GM18519 (cell line): Measurements from ENCODE around the gene FKBP8.
A peak's percentile ranks its signal among the peaks of the same experiment; 100 is the strongest.
"Not testable (repeated sequence)": the region's sequence is repeated elsewhere in the genome, so short reads cannot be mapped to it uniquely, and the experiment has no call there.

ENCODE experiments used
- ATAC-seq: cut with Tn5 transposase; IDR thresholded peaks from one replicate; pipeline ENCODE4 v1.9.1; 2021; ENCODE audit warnings: mild to moderate bottlenecking, moderate library complexity; ENCODE audit not compliant: unreplicated experiment, low FRiP score

Gene FKBP8

DNA sequence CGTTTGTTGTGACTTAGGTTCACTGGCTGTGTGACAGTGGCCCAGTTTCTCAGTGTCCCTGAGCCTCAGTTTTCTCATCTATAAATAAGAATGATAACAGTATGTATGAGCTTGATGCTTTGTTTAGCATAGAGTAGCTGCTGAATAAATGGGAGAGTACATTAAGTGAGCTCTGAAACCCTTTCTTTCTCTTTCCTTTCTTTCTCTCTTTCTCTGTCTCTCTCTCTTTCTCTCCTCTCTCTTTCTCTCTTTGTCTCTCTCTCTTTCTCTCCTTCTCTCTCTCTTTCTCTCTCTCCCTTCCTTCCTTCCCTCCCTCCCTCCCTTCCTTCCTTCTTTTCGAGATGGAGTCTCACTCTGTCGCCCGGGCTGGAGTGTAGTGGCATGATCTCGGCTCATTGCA lies 16.3 kb upstream of the FKBP8 start:
- ATAC-seq: no peak

DNA sequence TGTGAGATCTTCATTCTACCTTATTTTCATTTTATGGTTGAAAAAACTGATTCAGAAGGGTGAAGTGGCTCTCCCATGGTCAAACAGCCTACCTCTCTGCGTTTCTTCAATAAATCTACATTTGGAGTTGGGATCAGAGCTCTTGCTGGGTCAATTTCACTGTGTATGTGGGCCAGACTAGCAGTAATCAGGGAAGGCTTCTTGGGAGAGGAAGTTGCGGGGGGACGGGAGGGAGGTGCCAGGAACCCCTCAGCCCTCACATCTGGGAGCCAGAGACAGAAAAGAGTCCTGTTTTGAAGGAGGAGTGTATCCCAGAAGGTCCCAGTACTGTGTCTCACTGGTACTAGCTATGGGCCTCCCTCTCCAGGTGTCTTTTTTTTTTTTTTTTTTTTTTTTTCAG lies 15.2 kb upstream of the FKBP8 start:
- ATAC-seq: no peak

DNA sequence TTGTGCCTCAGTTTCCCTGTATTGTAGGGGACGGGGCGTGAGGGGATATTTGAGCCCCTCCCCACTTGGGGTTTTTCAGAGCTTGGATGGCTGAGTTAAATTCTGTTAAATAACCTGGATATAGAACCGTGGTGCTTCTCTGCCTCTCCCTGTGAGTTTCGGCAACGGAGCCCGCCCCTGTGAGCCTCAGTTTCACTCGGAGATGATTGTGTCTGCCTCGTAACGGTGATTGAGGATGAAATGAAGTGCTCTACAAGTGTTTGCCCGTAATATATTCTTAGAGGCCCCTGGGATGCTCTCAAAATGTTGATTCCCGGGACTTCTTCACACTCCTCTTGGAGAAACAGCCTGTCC lies 14.8 kb upstream of the FKBP8 start:
- no peak for ATAC-seq

DNA sequence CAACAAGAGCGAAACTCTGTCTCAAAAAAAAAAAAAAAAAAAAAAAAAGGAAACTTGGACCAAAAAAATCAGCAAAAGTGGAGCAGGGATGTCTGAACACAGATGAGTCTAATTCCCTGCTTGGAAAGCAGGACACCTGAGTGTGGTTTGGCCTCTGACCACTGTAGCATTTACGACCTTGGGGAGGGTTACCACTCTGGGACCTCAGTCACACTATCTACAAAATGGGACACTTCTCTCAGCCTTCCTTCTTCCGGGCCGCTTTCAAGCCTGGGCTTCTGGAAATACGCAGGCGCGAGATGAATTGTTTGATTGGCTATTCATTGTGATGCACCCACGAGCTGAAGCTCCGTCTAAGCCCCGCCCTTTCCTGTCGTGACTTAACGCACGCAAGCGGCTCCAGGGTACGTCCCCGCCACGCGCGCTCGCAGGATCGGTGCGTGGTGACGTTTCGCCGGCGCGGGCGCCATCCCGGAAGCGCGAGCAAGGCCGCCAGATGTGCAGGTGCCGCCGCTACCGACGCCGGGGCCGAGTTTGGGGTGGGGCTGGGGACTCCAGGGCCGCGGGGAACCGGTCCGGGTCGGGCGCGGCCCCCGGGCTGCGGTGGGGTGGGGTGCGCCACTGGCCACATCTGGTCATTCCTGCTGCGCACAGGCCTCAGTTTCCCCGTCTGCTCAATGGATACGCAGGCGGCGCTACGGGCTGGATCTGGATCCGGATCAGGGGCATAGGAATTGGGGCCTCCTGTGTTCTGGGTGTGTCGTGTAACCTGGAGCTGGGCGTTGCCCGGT lies 14.2 kb upstream of the FKBP8 start, which contains the start of gene KXD1:
KXD1 (plus strand) TSS at position 460 of the 791 bp plus-strand sequence. CDS start 4,187 bp downstream, outside the sequence.
- ATAC-seq: peak; percentile 88

DNA sequence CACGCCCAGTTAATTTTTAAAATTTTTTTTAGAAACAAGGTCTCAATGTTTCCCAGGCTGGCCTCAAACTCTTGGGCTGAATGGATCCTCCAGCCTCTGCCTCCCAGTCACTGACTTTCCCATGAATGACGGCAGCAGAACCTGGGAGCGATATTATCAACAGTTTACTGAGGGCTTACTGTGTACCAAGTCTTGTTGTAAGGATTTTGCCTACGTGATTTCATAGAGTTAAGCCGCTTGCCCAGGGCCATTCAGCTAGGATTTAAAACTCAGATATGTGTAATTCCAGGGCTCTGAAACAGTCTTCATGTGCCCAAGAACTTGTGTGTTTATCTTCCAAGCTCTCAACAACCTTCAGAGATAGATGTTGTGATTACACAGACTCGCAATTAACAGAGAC lies 8.3 kb upstream of the FKBP8 start:
- no peak for ATAC-seq

DNA sequence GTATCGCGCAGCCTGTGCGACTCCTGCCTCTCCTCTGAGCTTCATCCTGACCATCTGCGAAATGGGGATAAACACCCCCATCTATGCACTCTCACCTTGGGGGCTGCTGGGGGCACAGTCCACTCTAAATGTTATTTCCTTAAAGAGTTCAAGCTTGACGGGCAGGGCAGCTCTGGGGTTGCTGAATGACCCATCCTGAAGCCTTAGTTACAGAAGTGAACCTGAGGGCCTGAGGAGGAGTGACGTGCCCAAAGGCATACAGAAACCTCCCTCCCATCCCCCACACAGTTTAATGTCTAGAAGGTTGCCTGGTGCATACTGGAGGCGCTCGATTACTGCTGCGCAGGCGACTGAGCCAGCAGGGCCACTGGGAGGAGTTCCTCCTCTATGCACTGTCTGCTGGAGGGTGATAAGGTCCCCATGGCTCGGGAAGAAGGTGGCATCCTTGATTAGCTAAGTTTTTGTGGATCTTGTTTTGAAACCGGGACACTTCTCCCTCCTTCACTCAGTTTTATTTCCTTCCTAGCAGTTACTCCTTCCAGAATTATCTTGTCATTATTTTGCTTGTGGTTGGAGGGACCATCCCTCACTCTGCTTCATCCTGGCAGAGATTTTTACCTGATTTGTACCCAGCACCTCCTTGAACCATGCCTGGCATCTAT lies 572 bp upstream of the FKBP8 start:
- peak; percentile 50 for ATAC-seq

DNA sequence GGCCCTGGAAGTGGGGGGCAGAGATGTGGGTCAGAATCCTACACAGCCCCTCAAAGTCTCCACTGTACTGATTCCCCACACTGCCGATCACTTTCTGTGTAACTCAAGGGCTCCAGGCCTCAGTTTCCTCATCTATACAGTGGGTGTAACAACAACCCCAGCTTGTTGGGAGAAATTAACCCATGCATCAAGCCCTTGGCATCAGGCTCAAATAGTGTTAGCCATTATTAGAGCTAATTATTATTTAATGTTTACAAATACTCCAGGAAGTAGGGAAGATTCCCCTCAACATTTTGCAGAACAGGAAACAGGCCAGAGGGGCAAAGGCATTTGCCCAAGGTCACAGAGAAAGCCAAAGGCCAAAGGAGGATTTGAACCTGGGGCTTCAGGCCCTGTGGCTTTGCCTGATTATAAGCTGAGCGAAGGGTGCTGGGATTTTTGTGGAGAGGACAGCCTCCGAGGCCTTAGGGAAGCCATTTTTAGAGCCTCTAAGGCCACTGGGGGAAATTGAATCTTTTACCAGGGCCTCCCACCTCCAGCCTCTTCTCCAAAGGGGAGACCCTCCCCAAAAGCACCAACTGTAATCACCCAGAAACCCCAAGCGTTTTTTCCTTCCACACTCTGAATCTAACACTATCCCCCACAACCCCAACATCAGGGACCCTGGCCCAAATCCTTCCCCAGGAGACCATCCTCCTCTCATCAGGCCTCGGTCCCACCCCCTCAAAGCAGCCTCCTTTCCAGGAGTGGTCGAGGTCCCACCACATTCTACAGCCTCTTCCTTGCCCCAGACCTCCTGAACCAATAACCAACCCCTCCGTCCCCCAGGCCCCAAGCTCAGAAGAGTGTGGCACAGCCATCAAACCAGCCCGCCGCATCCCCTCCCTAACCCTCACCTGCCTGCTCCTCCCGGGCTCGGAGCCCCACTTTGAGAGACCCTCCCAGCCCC lies 1.1 kb downstream of the FKBP8 start:
- no peak for ATAC-seq

DNA sequence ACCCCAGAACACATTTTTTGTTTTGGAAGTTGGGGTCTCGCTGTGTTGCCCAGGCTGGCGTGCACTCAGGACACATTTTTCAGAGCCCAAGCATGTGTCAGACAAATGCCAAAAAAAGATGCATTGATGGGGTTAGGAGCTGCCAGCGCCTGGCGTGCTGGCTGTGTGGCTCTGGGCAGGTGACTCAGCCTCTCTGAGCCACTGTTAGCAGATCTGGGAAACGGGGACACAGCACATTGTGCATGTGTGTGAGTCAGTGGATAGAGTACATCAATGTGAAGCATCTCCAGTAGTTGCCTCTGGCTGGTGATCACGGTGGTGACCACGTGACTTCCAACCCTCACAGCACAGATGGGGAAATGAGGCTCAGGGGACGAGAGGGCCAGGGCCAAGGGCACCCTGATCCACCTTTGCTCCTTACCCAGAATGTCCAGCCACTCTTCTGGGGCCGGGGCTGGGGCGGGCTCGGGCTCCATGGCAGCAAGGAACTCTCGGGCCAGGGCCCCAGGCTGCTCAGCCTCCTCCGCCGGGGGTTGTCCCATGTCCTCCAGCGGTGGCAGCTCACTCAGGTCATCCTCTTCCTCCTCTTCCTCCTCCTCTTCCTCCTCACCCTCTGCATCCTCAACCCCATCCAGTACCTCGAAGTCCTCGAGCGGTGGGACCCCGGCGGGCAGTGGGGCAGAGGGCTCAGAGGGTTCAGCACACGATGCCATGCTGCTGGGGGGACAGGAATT lies 1.9 kb downstream of the FKBP8 start:
- no peak for ATAC-seq

DNA sequence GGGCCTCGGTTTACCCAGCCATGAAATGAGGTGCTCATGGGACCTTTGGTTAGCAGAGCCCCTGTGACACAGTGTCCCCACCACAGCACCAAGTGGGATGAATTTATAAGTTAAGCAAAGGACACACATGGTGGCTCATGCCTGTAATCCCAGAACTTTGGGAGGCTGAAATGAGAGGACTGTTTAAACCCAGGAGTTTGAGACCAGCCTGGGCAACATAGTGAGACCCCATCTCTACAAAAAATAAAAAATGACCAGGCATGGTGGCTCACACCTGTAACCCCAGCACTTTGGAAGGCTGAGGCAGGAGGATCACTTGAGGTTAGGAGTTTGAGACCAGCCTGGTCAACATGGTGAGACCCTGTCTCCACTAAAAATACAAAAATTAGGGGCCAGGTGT lies 3.2 kb downstream of the FKBP8 start:
- not testable (repeated sequence) for ATAC-seq

DNA sequence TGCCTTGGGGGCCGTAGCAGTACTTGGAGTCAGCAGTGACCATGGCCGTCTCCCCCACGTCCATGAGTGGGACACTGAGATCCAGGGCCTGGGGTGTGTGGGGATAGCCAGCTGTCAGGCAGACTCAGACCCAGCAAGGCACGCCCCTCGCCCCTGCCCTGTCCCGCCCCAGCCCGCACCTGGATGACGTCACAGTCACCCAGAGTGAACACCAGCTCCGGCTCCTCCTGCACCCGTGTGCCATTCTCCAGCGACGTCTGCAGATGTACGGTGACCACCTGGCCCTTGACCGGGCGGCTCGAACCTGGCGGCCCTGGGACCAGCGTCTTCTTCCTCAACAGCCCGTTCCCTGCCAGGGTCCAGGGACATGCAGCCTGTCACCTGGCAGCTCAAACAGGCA lies 4.0 kb downstream of the FKBP8 start:
- no peak for ATAC-seq

DNA sequence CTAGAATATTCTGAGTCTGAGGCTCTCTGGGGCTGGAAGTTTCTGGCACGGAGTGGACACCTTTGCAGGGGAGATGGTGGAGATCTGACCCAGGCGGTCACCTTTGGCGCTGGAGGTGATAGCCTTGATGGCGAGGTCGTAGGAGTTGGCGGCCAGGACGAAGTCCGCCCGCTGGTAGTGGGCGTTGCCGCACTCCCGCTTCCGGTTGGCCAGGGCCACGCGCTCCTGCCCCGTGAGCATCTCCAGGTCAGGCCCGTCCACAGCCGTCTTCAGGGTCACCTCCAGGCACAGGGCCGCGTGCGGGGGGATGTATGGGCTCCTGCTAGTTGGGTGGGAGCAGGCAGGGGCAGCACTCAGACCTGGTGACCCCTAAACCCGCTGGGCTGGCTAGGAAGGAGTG lies 5.3 kb downstream of the FKBP8 start:
- no peak for ATAC-seq

DNA sequence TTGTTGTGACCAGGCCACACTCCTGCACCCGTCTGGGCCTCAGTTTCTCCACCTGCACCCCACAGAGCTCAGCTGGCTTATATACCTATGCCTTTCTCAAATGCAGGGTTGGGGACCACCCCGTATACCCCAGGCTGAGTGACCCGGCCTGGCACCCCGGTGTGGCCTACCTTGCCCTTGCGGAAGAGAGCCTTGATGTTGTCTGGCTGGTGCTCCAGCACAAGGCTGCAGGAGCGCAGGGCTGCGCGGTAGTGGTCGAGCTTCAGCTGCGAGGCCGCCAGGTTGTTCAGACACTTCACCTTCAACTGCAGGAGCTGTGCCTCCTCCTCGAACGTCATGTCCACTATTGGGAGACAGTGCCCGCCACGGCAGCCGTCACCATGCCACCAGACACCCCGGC lies 5.9 kb downstream of the FKBP8 start:
- ATAC-seq: no peak

DNA sequence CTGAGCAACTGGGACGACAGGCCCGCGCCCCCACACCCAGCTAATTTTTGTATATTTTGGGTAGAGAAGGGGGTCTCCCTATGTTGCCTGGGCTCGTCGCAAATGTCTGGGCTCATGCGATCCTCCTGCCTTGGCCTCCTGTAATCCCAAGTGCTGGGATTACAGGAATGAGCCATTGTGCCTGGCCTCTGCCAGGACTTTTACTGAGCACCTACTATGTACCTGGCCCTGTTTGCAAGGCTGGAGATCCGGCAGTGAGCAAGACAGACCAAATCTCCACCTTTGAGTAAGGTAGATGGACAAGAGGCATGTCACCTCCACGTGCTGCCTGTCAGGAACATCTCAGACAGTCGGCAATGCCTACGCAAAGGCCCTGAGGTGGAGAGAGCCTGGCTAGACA lies 6.9 kb downstream of the FKBP8 start:
- no peak for ATAC-seq

DNA sequence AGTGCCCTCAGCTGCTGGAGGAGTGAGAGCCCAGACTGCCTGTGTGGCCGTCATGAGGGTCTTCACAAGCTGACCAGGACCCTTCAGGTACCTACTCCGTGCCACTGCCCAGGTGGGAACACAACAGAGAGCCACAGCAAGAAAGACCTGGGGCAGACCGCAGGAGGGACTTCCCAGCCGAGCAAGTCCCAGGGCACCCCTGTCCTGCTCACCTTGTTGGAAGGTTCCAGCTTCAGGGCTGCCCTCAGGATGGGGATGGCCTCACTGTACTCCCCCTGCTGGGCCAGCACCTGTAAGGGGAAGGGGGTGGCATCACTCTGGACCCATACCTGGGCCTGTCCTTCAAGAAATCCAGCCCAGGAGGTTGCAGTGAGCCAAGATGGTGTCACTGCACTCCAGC lies 10.3 kb downstream of the FKBP8 start:
- ATAC-seq: no peak

DNA sequence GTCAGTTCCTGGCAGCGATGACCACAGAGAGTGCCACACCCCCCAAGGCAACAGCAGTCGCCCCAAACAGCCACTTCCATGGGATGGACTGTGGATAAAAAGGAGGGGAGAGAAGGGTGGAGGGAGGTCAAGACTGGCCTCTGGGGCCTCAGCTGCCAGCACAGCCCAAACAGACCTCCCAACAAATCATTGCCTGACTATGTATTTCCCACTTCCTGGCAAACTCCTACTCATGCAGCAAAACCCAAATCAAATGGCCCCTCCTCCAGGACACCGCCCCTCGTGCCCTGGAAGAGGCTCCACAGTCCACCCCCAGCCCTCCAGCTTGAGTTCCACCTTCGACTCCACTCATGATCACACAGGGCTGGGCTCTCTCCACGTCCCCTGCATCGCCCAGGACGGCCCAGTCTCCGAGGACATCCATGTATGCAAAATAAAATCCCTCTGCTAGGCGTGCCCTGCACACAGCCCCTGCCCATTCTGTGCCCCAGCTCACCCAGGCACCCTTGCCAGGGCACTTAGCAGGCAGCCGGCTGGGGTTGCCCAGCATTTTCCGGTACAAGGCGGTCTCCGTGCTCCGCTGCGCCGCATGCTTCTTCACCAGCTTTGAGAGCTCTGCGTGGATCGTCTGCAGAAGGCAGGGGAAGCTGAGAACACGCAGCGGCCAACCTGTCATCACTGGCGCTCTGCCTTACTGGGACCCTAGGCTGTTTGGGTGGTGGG lies 11.0 kb downstream of the FKBP8 start:
- no peak for ATAC-seq

DNA sequence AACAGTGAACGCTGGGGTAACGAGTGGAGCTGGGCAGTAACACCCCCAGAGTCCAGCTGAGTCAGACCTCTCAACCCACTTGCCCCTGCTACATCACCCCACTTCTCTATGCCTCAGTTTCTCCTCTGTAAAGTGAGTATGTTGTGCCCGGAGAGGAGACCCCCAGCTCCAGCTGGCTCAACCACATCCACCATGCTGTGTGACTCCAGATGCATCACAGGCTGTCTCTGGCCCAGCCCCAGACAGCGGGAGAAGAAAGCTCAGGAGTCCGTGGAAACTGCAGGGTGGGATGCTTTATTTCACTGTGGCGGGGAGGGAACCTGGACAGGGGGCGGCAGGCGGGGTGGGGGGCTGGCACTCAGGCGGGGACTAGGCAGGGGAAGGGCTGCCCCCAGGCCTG lies 11.9 kb downstream of the FKBP8 start:
- ATAC-seq: no peak

DNA sequence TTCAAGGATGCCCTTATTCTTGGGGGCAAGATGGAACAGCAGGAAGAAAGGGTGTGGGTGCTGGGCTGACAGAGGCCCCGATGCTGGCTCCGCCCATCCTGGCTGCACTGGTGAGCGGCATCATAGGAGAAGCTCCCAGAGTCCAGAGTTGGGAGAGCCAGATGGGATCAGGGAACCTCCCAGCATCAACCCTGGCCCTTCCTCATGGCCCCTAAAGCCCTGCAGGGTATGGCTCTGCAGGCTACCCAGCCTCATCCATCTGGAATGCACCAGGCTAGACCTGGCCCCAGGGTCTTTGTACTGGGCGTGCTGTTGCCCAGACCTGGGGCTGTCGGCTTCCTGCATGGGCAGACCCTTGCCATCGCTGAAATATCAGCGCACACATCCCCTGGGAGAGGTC lies 13.6 kb downstream of the FKBP8 start:
- ATAC-seq: no peak

DNA sequence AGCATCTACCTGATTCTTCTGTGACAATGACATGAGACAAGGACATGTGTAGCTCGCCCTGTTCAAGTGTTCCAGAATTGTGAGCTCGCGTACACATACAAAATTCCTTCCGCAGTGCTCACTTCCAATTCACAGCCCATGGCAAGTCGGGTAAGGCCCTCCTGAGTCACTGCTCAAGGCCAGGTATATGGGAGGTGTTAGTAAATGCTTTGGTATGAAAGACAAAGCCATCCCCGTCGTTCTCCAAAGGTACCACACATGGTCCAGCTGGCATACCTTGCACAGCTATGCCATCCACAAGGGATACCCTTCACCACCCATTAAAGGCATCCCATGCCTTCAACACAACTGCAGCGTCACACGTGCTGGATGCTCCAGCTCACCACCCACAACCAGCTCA lies 17.1 kb downstream of the FKBP8 start:
- no peak for ATAC-seq

DNA sequence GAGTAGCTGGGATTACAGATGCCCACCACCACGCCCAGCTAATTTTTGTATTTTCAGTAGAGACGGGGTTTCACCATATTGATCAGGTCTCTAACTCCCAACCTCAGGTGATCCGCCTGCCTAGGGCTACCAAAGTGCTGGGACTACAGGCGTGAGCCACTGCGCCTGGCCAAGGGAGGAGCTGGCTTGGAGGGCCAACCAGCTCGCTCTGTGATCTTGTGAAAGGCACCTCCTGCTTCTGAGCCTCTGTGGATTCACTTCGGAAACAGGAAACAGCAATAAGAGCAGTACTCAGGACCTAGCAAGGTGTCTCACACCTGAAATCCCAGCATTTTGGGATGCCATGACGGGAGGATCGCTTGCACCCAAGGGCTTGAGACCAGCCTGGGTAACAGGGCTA lies 19.5 kb downstream of the FKBP8 start:
- no peak for ATAC-seq
